CD14-positive monocyte (primary cell): ENCODE data around the gene VWC2L. TPM values are rescaled to one million over a fixed set of nuclear protein-coding genes. Genes with fewer than 3 reads are reported as not detected.

Experiments used
- DNase-seq, 3 donors: peaks; one replicate each; pipeline ENCODE4 v3.0.0-alpha.2; 2011 to 2022
- H2AFZ ChIP-seq: 2 replicates; pipeline ENCODE4 v1.6.0; 2012; ENCODE audit warnings: mild to moderate bottlenecking, low read depth, low read length, inconsistent platforms; ENCODE audit not compliant: insufficient read depth, poor library complexity, severe bottlenecking
- H3K27ac ChIP-seq, 2 donors: 1 replicate in 1 of 2; 2 replicates in 1 of 2; pipeline ENCODE4 v1.5.1; 2012 to 2013; ENCODE audit warnings: low read length in 2 of 2, control low read depth in 1 of 2, inconsistent platforms in 1 of 2, low read depth in 1 of 2, mild to moderate bottlenecking in 1 of 2
- H3K27me3 ChIP-seq, 2 donors: one replicate each; pipeline versions ENCODE4 v1.6.0 to v1.6.1; 2011 to 2013; ENCODE audit warnings: low read length in 2 of 2; ENCODE audit not compliant: control insufficient read depth in 2 of 2, insufficient read depth in 2 of 2
- H3K36me3 ChIP-seq, 2 donors: replicated peaks in 1 of 2; 1 replicate in 1 of 2; 2 replicates in 1 of 2; pipeline versions ENCODE4 v1.5.1 to v1.6.1; 2012 to 2013; ENCODE audit warnings: low read length in 2 of 2, control low read depth in 1 of 2, inconsistent platforms in 1 of 2, mild to moderate bottlenecking in 1 of 2; ENCODE audit not compliant: insufficient read depth in 2 of 2, control insufficient read depth in 1 of 2
- H3K4me1 ChIP-seq, 2 donors: 1 replicate in 1 of 2; 2 replicates in 1 of 2; pipeline versions ENCODE4 v1.5.1 to v1.6.1; 2012 to 2013; ENCODE audit warnings: low read length in 2 of 2, control low read depth in 1 of 2, inconsistent platforms in 1 of 2, mild to moderate bottlenecking in 1 of 2, moderate library complexity in 1 of 2; ENCODE audit not compliant: insufficient read depth in 2 of 2, control insufficient read depth in 1 of 2
- H3K4me2 ChIP-seq: replicated peaks from 2 replicates; pipeline ENCODE3; 2012; ENCODE audit warnings: low read length, moderate library complexity, mild to moderate bottlenecking; ENCODE audit not compliant: poor library complexity, severe bottlenecking; ENCODE audit errors: extremely low read depth
- H3K4me3 ChIP-seq, 3 experiments: fragments of 200-600 bp in 1 of 3; sonication (generic) in 1 of 3; replicated peaks in 1 of 3; 1 replicate in 2 of 3; 2 replicates in 1 of 3; pipeline ENCODE4 v1.5.1; 2011 to 2013; ENCODE audit warnings: low read length in 3 of 3, mild to moderate bottlenecking in 3 of 3, control low read depth in 2 of 3, low read depth in 2 of 3, inconsistent platforms in 1 of 3, moderate library complexity in 1 of 3
- H3K79me2 ChIP-seq: 2 replicates; pipeline ENCODE4 v1.6.0; 2012; ENCODE audit warnings: mild to moderate bottlenecking, control low read depth, inconsistent platforms, low read length, moderate library complexity; ENCODE audit not compliant: insufficient read depth
- H3K9ac ChIP-seq: 2 replicates; pipeline ENCODE4 v1.6.0; 2017; ENCODE audit warnings: low read length, mild to moderate bottlenecking; ENCODE audit not compliant: insufficient read depth, poor library complexity, severe bottlenecking
- H3K9me3 ChIP-seq, 2 donors: replicated peaks in 1 of 2; 1 replicate in 1 of 2; 2 replicates in 1 of 2; pipeline versions ENCODE4 v1.5.1 to v1.6.1; 2012 to 2013; ENCODE audit warnings: low read length in 2 of 2, control low read depth in 1 of 2; ENCODE audit not compliant: control insufficient read depth in 1 of 2, insufficient read depth in 1 of 2
- H4K20me1 ChIP-seq: 2 replicates; pipeline ENCODE4 v1.6.0; 2012; ENCODE audit warnings: mild to moderate bottlenecking, low read length, control low read depth, moderate library complexity; ENCODE audit not compliant: insufficient read depth
- H3K27ac Mint-ChIP-seq, 7 donors: one replicate each; pipeline ENCODE4 v1.8.0; 2020; ENCODE audit warnings: mild to moderate bottlenecking in 7 of 7, mixed read lengths in 7 of 7, moderate library complexity in 6 of 7, inconsistent platforms in 2 of 7
- H3K27me3 Mint-ChIP-seq, 3 donors: one replicate each; pipeline ENCODE4 v1.8.0; 2021 to 2022; ENCODE audit warnings: low read depth in 3 of 3, mild to moderate bottlenecking in 3 of 3, mixed read lengths in 3 of 3, moderate library complexity in 3 of 3, inconsistent platforms in 1 of 3
- H3K36me3 Mint-ChIP-seq, 2 donors: one replicate each; pipeline ENCODE4 v1.8.0; 2020; ENCODE audit warnings: mixed read lengths in 2 of 2, inconsistent platforms in 1 of 2, mild to moderate bottlenecking in 1 of 2
- H3K4me1 Mint-ChIP-seq: one replicate; pipeline ENCODE4 v1.8.0; 2020; ENCODE audit warnings: mild to moderate bottlenecking, mixed read lengths
- H3K4me3 Mint-ChIP-seq, 2 donors: one replicate each; pipeline ENCODE4 v1.8.0; 2020; ENCODE audit warnings: mild to moderate bottlenecking in 2 of 2, mixed read lengths in 2 of 2, moderate library complexity in 1 of 2
- H3K9me3 Mint-ChIP-seq, 7 donors: one replicate each; pipeline ENCODE4 v1.8.0; 2020 to 2022; ENCODE audit warnings: mixed read lengths in 7 of 7, mild to moderate bottlenecking in 6 of 7, moderate library complexity in 6 of 7, inconsistent platforms in 2 of 7
- WGBS: methylation state at CpG from one replicate; pipeline ENCODE4 v1.1.5; 2013; ENCODE audit warnings: missing lambda C conversion rate; ENCODE audit not compliant: insufficient coverage; 5-methylcytosine and 5-hydroxymethylcytosine counted together
- intact Hi-C, 2 donors: fragments of 100-400 bp; cut with micrococcal nuclease; formaldehyde crosslinking; loops; one replicate each; pipeline versions ENCODE4 v1.15.0 to v1.15.1; 2023
- polyA plus RNA-seq, 3 donors: library from polyadenylated mRNA; depleted of rRNA in 1 of 3; unstranded in 2 of 3; stranded (reverse) in 1 of 3; fragments of 300-500 nt in 2 of 3; fragments of >200 nt in 1 of 3; fragmentation: Illumina TruSeq in 2 of 3; gene quantifications; 1 replicate in 2 of 3; 2 replicates in 1 of 3; pipeline ENCODE4 v1.2.3, GENCODE V29; 2012 to 2021
- TF ChIP-seq, protein P1 (sequence below): fragments of 200-600 bp; IDR thresholded peaks from one replicate; pipeline ENCODE4 v1.8.0; 2022; ENCODE audit warnings: antibody characterized with exemption, mild to moderate bottlenecking

The VWC2L gene
- polyA plus RNA-seq, 3 donors = not detected

DNA sequence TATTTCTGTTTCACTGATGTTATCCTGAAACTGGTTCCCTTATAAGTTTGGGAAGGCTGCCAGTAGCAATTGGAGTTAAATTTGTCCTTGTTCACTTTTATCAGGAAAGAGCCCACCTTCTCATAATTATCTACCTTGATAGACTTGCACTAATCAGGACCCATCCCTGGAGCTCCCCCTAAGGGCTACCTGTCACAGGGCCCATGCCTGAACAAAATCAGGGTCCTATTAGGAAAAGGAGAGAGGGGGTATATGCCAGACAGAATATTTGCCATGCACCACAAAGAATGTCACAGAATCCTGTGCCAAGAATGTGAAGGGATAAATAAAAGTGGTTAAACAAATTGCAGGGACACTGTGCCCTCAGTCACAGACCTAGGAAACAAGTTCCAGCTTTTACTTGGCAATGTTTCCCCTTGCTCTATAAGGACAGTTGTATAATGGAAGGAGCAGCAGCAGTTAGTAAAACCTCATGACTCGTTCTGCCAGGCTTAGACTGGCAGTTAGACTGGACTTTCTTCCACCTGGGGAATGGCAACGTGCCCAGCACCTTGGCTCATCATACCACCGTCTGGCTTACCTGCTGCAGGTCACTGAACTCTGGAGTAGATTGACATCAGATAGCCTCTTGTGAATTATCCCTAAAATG is 32.3 kb upstream of the VWC2L start:
- H3K4me2 ChIP-seq = no peak overlapping the region
- no peaks in the 10 kb centered on the region for H3K9me3 Mint-ChIP-seq
- H3K4me3 Mint-ChIP-seq = no peak overlapping the region
- no peaks in the 10 kb centered on the region for H3K9me3 ChIP-seq
- H3K4me1 Mint-ChIP-seq = no peaks in the 10 kb centered on the region
- no peaks in the 10 kb centered on the region for H3K27me3 ChIP-seq
- no peaks in the 10 kb centered on the region for H3K36me3 ChIP-seq
- H3K27me3 Mint-ChIP-seq = no peaks in the 10 kb centered on the region
- H3K4me3 ChIP-seq = no peak overlapping the region
- no peaks in the 10 kb centered on the region for H3K4me1 ChIP-seq
- H3K27ac ChIP-seq = no peak overlapping the region
- no peaks in the 10 kb centered on the region for H4K20me1 ChIP-seq
- H3K27ac Mint-ChIP-seq = no peak overlapping the region
- H3K79me2 ChIP-seq = no peaks in the 10 kb centered on the region
- no peak overlapping the region for H3K9ac ChIP-seq
- TF ChIP-seq, protein P1, sequence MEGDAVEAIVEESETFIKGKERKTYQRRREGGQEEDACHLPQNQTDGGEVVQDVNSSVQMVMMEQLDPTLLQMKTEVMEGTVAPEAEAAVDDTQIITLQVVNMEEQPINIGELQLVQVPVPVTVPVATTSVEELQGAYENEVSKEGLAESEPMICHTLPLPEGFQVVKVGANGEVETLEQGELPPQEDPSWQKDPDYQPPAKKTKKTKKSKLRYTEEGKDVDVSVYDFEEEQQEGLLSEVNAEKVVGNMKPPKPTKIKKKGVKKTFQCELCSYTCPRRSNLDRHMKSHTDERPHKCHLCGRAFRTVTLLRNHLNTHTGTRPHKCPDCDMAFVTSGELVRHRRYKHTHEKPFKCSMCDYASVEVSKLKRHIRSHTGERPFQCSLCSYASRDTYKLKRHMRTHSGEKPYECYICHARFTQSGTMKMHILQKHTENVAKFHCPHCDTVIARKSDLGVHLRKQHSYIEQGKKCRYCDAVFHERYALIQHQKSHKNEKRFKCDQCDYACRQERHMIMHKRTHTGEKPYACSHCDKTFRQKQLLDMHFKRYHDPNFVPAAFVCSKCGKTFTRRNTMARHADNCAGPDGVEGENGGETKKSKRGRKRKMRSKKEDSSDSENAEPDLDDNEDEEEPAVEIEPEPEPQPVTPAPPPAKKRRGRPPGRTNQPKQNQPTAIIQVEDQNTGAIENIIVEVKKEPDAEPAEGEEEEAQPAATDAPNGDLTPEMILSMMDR = no peak
- H2AFZ ChIP-seq = no peak overlapping the region
- intact Hi-C loops = no loop called here
- WGBS = 84% methylated on average over 3 of the region's 3 CpGs
- DNase-seq = no peak
- no peaks in the 10 kb centered on the region for H3K36me3 Mint-ChIP-seq

DNA sequence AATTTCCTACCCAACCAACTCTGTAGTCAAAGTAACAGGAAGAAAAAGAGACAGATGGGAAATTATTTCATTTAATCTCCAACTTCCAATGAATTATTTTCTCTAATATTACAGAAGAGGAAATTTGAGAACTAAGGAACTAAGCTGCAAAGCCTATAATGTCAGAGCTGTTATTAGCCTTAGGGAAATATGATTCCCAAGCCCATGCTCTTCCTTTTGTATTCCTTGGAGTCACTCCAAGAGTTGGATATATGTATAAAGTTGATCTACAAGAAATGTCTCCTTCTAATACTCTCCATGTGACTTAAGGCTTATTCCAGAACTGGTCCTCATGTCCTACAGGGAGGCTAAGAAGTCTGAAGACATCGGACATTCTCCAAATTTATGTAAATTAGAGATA is 31.6 kb upstream of the VWC2L start:
- Histone ChIP-seq H3K4me1 (no peaks in the 10 kb centered on the region), H3K27me3 (no peaks in the 10 kb centered on the region), H3K27ac (no peak overlapping the region), H2AFZ (no peak overlapping the region), H3K9ac (no peak overlapping the region), H3K79me2 (no peaks in the 10 kb centered on the region), H3K4me2 (no peak overlapping the region), H3K36me3 (no peaks in the 10 kb centered on the region), H4K20me1 (no peaks in the 10 kb centered on the region), H3K4me3 (no peak overlapping the region), H3K9me3 (no peaks in the 10 kb centered on the region)
- intact Hi-C loops = no loop called here
- no peaks in the 10 kb centered on the region for H3K36me3 Mint-ChIP-seq
- no peak overlapping the region for H3K4me3 Mint-ChIP-seq
- DNase-seq = no peak
- WGBS = no CpG with 5 or more reads among the region's 1 CpG
- no peaks in the 10 kb centered on the region for H3K4me1 Mint-ChIP-seq
- TF ChIP-seq, protein P1 = no peak
- H3K27me3 Mint-ChIP-seq = no peaks in the 10 kb centered on the region
- H3K9me3 Mint-ChIP-seq = no peaks in the 10 kb centered on the region
- no peak overlapping the region for H3K27ac Mint-ChIP-seq
